COLO829 (cell line): ENCODE data around the gene METTL6.
"Not testable (repeated sequence)": the region's sequence is repeated elsewhere in the genome, so short reads cannot be mapped to it uniquely, and the experiment has no call there.

Experiments used
- DNase-seq: peaks from one replicate; pipeline ENCODE4 v3.0.0; 2012; ENCODE audit warnings: low spot score

METTL6 gene

GRCh38 chr3:15450438-15451215 is 23.3 kb upstream of the METTL6 start:
- DNase-seq, result no peak

- DNase-seq, result no peak
Measured at GRCh38 chr3:15449489-15450224, 22.3 kb upstream of the METTL6 start.

GRCh38 chr3:15443826-15444524 is 16.6 kb upstream of the METTL6 start:
- DNase-seq, result no peak

GRCh38 chr3:15440891-15441290 is 13.5 kb upstream of the METTL6 start:
- no peak for DNase-seq

GRCh38 chr3:15439476-15439875 is 12.1 kb upstream of the METTL6 start:
- no peak for DNase-seq

GRCh38 chr3:15438983-15439382 is 11.6 kb upstream of the METTL6 start:
- DNase-seq, result no peak

- DNase-seq, result no peak
Measured at GRCh38 chr3:15436246-15436645, 8.9 kb upstream of the METTL6 start.

GRCh38 chr3:15434756-15435155 is 7.4 kb upstream of the METTL6 start:
- DNase-seq, result no peak

- DNase-seq, result no peak
Measured at GRCh38 chr3:15433531-15433930, 6.2 kb upstream of the METTL6 start.

- no peak for DNase-seq
Measured at GRCh38 chr3:15431256-15431837, 4.0 kb upstream of the METTL6 start.

GRCh38 chr3:15430624-15431023 is 3.3 kb upstream of the METTL6 start:
- no peak for DNase-seq

GRCh38 chr3:15429080-15429479 is 1.7 kb upstream of the METTL6 start:
- DNase-seq, result no peak

- peak; percentile 8 for DNase-seq
Measured at GRCh38 chr3:15428539-15428938, 1.2 kb upstream of the METTL6 start.

- no peak for DNase-seq
Measured at GRCh38 chr3:15427981-15428380, 637 bp upstream of the METTL6 start.

GRCh38 chr3:15426579-15427118 is 695 bp downstream of the METTL6 start:
- DNase-seq, result no peak

GRCh38 chr3:15420871-15421270 is 6.5 kb downstream of the METTL6 start:
- DNase-seq, result no peak

GRCh38 chr3:15410966-15411365 is 16.4 kb downstream of the METTL6 start:
- not testable (repeated sequence) for DNase-seq

GRCh38 chr3:15409774-15410173 is 17.6 kb downstream of the METTL6 start:
- no peak for DNase-seq

- DNase-seq, result no peak
Measured at GRCh38 chr3:15409239-15409638, 18.1 kb downstream of the METTL6 start.

GRCh38 chr3:15405448-15406050 is 21.8 kb downstream of the METTL6 start:
- peak; percentile 50 for DNase-seq

GRCh38 chr3:15404767-15405166 is 22.6 kb downstream of the METTL6 start:
- DNase-seq, result no peak

- DNase-seq, result no peak
Measured at GRCh38 chr3:15403965-15404364, 23.4 kb downstream of the METTL6 start.
